ENCODE data around the gene SPRED3. TPM values are rescaled to one million over a fixed set of nuclear protein-coding genes. Genes with fewer than 3 reads are reported as not detected.
"Not testable (repeated sequence)": the region's sequence is repeated elsewhere in the genome, so short reads cannot be mapped to it uniquely, and the experiment has no call there.

Gene SPRED3
- total RNA-seq, 4 donors from 2014 or later: 0.05 to 0.81 (median 0.33) TPM

DNA sequence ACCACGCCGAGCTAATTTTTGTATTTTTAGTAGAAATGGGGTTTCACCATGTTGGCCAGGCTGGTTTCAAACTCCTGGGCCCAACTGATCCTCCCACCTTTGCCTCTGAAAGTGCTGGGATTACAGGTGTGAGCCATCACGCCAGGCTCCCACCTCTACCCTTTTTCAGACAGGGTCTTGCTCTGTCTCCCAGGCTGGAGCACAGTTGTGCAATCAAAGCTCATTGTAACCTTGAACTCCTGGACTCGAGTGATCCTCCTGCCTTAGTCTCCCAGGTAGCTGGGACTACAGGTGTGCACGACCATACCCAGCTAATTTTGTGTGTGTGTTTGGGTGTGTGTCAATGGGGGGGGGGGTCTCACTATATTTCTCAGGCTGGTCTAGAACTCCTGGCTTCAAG lies 35.8 kb downstream of the SPRED3 start:
- Histone ChIP-seq H3K9me3 (no peaks in the 10 kb centered on the region), H3K27ac (no peak overlapping the region), H3K4me3 (no peak overlapping the region), H3K36me3 (no peaks in the 10 kb centered on the region), H3K27me3 (peaks cover 74% of the 10 kb centered on the region), H3K4me1 (no peaks in the 10 kb centered on the region)
- WGBS, 2 donors (ENCODE audit: low coverage in 1 of 2): 95% methylated on average over 4 of the region's 5 CpGs; no CpG with 5 or more reads in 1 of the 2 donors
- ATAC-seq: no peak
- TF ChIP-seq EP300 (IDR thresholded peaks at IDR 0.05) (no peak), POLR2A (IDR thresholded peaks at IDR 0.05) (no peak), POLR2AphosphoS5 (IDR thresholded peaks at IDR 0.05) (no peak)
- TF ChIP-seq, protein P1, sequence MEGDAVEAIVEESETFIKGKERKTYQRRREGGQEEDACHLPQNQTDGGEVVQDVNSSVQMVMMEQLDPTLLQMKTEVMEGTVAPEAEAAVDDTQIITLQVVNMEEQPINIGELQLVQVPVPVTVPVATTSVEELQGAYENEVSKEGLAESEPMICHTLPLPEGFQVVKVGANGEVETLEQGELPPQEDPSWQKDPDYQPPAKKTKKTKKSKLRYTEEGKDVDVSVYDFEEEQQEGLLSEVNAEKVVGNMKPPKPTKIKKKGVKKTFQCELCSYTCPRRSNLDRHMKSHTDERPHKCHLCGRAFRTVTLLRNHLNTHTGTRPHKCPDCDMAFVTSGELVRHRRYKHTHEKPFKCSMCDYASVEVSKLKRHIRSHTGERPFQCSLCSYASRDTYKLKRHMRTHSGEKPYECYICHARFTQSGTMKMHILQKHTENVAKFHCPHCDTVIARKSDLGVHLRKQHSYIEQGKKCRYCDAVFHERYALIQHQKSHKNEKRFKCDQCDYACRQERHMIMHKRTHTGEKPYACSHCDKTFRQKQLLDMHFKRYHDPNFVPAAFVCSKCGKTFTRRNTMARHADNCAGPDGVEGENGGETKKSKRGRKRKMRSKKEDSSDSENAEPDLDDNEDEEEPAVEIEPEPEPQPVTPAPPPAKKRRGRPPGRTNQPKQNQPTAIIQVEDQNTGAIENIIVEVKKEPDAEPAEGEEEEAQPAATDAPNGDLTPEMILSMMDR (IDR thresholded peaks at IDR 0.05): no peak

DNA sequence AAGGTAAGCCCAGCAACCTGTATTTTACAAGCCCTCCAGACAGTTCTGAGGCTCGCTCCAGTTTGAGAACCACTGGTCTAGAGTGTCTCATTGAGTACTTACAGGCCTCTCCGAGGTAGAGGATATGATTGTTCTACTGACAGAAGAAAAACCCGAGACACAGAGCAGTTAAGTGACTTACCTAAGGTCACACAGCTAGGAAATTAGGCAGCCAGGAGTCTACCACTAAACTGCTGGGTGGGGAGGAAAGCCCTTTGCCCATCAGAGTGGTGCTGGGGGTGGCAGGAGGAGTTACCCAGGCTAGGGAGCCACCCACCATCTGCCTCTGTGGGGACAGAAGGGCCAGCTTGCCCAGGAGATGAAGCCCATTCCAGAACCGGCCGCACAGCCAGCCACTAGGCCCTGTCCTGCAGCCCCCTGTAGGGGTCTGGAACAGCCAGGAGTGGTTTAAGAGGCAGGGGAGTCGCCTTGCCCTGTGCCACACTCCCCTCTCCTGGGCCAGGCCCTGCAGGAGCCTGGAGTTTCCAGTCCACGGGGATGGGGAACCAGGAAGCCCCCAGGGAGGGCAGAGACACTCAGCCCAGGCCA lies 36.8 kb downstream of the SPRED3 start:
- no peak for TF ChIP-seq POLR2AphosphoS5 (IDR thresholded peaks at IDR 0.05)
- no peak for TF ChIP-seq EP300 (IDR thresholded peaks at IDR 0.05)
- TF ChIP-seq, protein P1 (IDR thresholded peaks at IDR 0.05): no peak
- TF ChIP-seq POLR2A (IDR thresholded peaks at IDR 0.05): no peak
- peaks cover 65% of the 10 kb centered on the region for H3K27me3 ChIP-seq

DNA sequence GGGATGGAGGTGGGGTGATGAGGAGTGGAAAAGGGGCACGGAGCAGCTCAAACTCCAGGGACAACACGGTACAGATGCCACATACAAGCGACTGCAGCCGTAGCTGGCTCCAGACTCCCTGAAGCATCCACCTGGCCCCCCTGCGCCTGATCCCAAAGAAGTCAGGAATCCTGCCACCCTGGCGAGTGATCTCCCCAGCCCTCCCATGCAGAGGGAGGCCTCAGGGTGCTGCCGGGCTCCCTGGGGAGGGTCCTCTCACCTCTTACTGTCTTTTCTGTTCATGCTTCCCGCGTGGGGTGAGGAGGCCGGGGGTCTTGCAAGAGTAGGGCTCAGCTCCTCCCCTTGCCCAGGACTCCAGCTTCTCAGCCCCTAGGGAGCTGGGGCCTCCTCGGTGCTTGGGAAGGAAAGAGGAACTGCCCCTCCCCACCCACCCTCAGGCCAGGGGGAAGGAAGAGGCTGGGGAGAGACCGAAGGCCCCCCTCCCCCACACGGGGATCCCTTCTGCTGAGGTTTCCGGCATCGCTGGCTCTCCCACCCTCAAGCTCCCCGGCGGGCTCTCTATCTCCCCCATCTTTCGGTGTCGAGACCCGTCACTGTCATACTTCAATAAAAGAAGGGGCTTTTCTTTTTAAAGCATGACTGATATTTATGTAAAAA lies 37.4 kb downstream of the SPRED3 start, which contains the start of gene RASGRP4:
Gene RASGRP4, minus strand, starts transcription at position 410 of the 657 bp plus-strand sequence. Its CDS starts 128 bp downstream, at position 282.
- TF ChIP-seq POLR2AphosphoS5 (IDR thresholded peaks at IDR 0.05): no peak
- no peak for TF ChIP-seq POLR2A (IDR thresholded peaks at IDR 0.05)
- TF ChIP-seq, protein P1 (IDR thresholded peaks at IDR 0.05): no peak
- no peak for TF ChIP-seq EP300 (IDR thresholded peaks at IDR 0.05)
- H3K4me1 ChIP-seq: no peaks in the 10 kb centered on the region
- H3K4me3 ChIP-seq: peak within 1 kb of the TSS in 1 of 2 donors; percentile 36
- H3K27ac ChIP-seq: peak within 1 kb of the TSS in 1 of 4 donors; percentile 13
- WGBS, 2 donors (ENCODE audit: low coverage in 1 of 2): 8 to 33% methylated on average over 10 of the region's 20 CpGs
- no peak for ATAC-seq
- H3K36me3 ChIP-seq: no peaks in the 10 kb centered on the region
- peaks cover 64% of the 10 kb centered on the region for H3K27me3 ChIP-seq
- H3K9me3 ChIP-seq: no peaks in the 10 kb centered on the region

More for the DNA sequence above, 36.8 kb downstream of the SPRED3 start:
- no peaks in the 10 kb centered on the region for H3K36me3 ChIP-seq
- no peaks in the 10 kb centered on the region for H3K9me3 ChIP-seq
- H3K4me3 ChIP-seq: peak overlapping the region in 1 of 2 donors; percentile 36
- H3K4me1 ChIP-seq: no peaks in the 10 kb centered on the region
- ATAC-seq: no peak
- H3K27ac ChIP-seq: peak overlapping the region in 1 of 4 donors; percentile 13
- WGBS, 2 donors (ENCODE audit: low coverage in 1 of 2): 0 to 67% methylated on average over 1 to 4 of the region's 7 CpGs

DNA sequence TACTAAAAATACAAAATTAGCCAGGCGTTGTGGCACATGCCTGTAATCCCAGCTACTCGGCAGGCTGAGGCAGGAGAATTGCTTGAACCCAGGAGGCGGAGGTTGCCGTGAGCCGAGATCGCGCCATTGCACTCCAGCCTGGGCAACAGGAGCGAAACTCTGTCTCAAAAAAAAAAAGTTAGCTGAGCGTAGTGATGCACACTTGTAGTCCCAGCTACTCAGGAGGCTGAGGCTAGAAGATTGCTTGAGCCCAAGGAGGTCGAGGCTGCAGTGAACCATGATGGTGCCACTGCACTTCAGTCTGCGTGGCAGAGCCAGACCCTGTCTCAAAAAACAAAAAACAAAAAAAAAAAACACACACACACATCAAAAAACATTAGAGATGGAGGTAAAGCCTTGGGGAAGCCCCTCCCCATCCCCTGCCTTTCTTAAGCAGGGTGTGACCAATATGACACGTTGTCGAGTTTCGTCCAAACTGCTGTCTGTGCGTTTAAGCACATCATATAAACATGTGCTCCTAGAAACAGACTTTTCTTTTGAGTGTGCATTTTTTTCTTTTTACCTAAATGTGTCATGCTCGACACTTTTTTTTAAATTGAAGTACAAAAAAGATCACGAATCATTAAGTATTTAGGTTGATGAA lies 38.7 kb downstream of the SPRED3 start:
- WGBS, 2 donors (ENCODE audit: low coverage in 1 of 2): 33 to 57% methylated on average over 7 to 9 of the region's 17 CpGs
- not testable (repeated sequence) for H3K9me3 ChIP-seq, H3K4me3 ChIP-seq, H3K4me1 ChIP-seq, ATAC-seq, H3K27ac ChIP-seq, H3K36me3 ChIP-seq
- H3K27me3 ChIP-seq: peaks cover 62% of the 10 kb centered on the region

DNA sequence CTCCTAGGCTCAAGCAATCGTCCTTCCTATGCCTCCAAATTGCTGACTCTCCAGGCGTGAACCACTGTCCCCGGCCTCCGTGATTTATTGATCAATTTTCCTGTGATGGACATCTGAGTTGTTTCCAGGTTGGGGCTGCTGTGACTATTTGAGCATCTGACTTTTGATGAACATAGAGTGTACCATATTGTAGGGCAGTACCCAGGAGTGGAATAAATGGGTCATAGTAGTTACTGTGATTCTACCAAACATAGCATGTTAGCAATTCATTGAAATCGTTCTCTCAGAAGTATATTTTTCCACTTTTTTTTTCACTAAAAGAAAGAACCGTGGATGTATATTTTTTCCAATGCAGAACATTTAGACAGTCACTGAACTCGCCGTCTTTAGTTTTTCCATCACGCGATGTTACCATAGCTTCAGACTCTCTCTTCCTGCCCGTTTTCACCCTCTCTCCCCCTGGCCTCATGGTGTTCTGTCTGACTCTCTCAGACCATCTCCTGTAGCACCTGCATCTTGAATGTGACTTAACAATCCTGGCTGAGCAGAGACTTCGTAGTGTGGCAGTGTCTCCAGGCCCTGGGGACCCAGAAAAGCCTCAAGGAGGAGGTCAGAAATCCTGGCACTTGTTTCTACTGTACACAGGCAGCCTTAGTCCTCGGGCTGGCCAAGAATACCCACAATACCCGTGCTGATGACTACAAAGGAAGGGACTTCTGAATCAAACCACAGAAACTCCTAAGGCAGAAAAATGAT lies 40.7 kb downstream of the SPRED3 start:
- Histone ChIP-seq H3K36me3 (no peaks in the 10 kb centered on the region), H3K27ac (no peak overlapping the region), H3K27me3 (peaks cover 63% of the 10 kb centered on the region), H3K9me3 (no peaks in the 10 kb centered on the region), H3K4me1 (peaks cover 0 to 8% (median 0%) of the 10 kb centered on the region in 3 donors), H3K4me3 (no peak overlapping the region)
- WGBS, 2 donors (ENCODE audit: low coverage in 1 of 2): 46 to 49% methylated on average over 10 to 13 of the region's 14 CpGs
- no peak for ATAC-seq
- TF ChIP-seq EP300 (IDR thresholded peaks at IDR 0.05) (no peak), POLR2A (IDR thresholded peaks at IDR 0.05) (no peak), POLR2AphosphoS5 (IDR thresholded peaks at IDR 0.05) (no peak)
- TF ChIP-seq, protein P1 (IDR thresholded peaks at IDR 0.05): no peak

Measured in gastroesophageal sphincter (tissue), 4 donors.